ENCODE data around the gene MDM4. TPM values are rescaled to one million over a fixed set of nuclear protein-coding genes. Genes with fewer than 3 reads are reported as not detected.

The MDM4 gene
- total RNA-seq, 4 donors from 2014 or later = 13.2 to 62.8 (median 23.8) TPM

DNA sequence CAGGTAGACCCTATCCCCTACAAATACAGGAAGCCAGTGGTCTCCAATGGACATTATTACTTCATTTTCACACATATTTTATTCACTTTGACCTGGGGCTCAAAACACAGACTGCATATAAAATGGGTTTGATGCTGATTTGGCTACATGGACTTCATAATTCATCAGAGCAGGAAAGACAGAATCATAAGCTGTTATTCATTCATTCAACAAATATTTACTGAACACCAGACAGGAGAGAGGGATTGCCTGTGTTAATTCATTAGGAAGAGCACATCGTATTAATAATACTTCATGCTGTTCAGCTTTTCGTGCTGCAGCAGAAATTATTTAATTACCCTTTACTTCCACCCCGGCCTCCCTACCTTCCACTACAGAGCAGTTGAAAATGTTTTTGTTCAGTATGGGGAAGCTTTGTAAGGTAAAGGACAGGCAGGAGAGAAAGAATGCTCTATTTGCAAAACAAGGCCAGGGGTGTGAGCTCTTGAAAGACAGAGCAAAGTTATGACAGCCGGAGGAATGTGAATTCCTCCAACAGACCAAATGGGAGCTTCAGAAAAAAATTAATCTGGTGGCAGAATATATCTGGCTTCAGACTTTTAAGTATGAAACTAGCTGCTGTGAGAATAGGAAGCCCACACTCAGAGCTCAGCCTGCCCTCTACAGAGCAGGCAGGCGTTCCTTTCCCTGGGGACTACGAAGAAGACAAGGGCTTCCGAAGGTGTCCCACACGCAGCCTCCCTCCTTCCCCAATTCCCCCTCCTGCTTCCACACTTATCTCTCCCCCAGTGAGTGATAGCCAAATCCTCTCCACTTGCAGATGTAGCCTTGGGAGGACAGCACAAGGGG is 58.0 kb downstream of the MDM4 start:
- Histone ChIP-seq H3K27me3 (no peaks in the 10 kb centered on the region), H3K27ac (peak overlapping the region in 1 of 4 donors; percentile 1), H3K9me3 (no peaks in the 10 kb centered on the region), H3K4me3 (no peak overlapping the region), H3K36me3 (peaks cover 0 to 5% (median 0%) of the 10 kb centered on the region in 3 donors), H3K4me1 (peaks cover 0 to 51% (median 11%) of the 10 kb centered on the region in 3 donors)
- intact Hi-C loops (cut with DNase I) = loop anchor here (10.0 kb wide), 1 partner anchor 201 kb away; no protein-coding TSS in a partner anchor
- no peak for DNase-seq
- WGBS, 2 donors = 83 to 91% methylated on average over 8 of the region's 8 CpGs
- TF ChIP-seq POLR2A (IDR thresholded peaks at IDR 0.05) = no peak
- TF ChIP-seq, protein P1, sequence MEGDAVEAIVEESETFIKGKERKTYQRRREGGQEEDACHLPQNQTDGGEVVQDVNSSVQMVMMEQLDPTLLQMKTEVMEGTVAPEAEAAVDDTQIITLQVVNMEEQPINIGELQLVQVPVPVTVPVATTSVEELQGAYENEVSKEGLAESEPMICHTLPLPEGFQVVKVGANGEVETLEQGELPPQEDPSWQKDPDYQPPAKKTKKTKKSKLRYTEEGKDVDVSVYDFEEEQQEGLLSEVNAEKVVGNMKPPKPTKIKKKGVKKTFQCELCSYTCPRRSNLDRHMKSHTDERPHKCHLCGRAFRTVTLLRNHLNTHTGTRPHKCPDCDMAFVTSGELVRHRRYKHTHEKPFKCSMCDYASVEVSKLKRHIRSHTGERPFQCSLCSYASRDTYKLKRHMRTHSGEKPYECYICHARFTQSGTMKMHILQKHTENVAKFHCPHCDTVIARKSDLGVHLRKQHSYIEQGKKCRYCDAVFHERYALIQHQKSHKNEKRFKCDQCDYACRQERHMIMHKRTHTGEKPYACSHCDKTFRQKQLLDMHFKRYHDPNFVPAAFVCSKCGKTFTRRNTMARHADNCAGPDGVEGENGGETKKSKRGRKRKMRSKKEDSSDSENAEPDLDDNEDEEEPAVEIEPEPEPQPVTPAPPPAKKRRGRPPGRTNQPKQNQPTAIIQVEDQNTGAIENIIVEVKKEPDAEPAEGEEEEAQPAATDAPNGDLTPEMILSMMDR (IDR thresholded peaks at IDR 0.05) = no peak

DNA sequence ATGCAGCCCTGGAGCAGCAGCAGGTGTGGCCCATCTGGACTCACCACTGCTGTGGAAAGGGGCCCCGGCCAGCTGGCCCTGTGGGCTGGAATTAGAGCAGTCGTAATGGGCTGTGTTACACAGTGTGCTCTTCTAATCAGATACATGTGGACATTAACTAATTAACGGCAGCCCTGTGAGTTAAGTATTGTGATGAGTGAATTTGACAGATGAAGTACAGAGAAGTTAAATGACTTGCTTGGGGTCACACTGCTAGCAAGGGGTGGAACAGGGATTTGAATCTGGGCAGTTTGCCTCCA is 58.6 kb downstream of the MDM4 start:
- Histone ChIP-seq H3K4me1 (peaks cover 0 to 54% (median 11%) of the 10 kb centered on the region in 3 donors), H3K27ac (no peak overlapping the region), H3K27me3 (no peaks in the 10 kb centered on the region), H3K36me3 (peaks cover 0 to 5% (median 0%) of the 10 kb centered on the region in 3 donors), H3K9me3 (no peaks in the 10 kb centered on the region), H3K4me3 (no peak overlapping the region)
- DNase-seq = no peak
- intact Hi-C loops (cut with DNase I) = loop anchor here (10.0 kb wide), 1 partner anchor 200 kb away; no protein-coding TSS in a partner anchor
- 49 to 84% methylated on average over 2 to 3 of the region's 3 CpGs for WGBS, 2 donors
- TF ChIP-seq, protein P1 (IDR thresholded peaks at IDR 0.05) = no peak
- TF ChIP-seq POLR2A (IDR thresholded peaks at IDR 0.05) = no peak

GRCh38 chr1:204575221-204576190 is 59.3 kb downstream of the MDM4 start:
- H3K27me3 ChIP-seq = no peaks in the 10 kb centered on the region
- WGBS, 2 donors = 82 to 86% methylated on average over 11 of the region's 13 CpGs
- no peak for DNase-seq
- peaks cover 0 to 1% (median 0%) of the 10 kb centered on the region in 3 donors for H3K36me3 ChIP-seq
- no peak overlapping the region for H3K4me3 ChIP-seq
- TF ChIP-seq POLR2A (IDR thresholded peaks at IDR 0.05) = no peak
- TF ChIP-seq, protein P1 (IDR thresholded peaks at IDR 0.05) = no peak
- H3K4me1 ChIP-seq = peaks cover 0 to 58% (median 11%) of the 10 kb centered on the region in 3 donors
- intact Hi-C loops (cut with DNase I) = loop anchor here (10.0 kb wide), 1 partner anchor 199 kb away; no protein-coding TSS in a partner anchor
- no peaks in the 10 kb centered on the region for H3K9me3 ChIP-seq
- no peak overlapping the region for H3K27ac ChIP-seq

GRCh38 chr1:204576422-204576821 is 60.2 kb downstream of the MDM4 start:
- Histone ChIP-seq H3K27ac (no peak overlapping the region), H3K36me3 (no peaks in the 10 kb centered on the region), H3K4me3 (no peak overlapping the region), H3K4me1 (peaks cover 0 to 58% (median 11%) of the 10 kb centered on the region in 3 donors), H3K9me3 (no peaks in the 10 kb centered on the region), H3K27me3 (no peaks in the 10 kb centered on the region)
- DNase-seq = no peak
- intact Hi-C loops (cut with DNase I) = loop anchor here (10.0 kb wide), 1 partner anchor 198 kb away; no protein-coding TSS in a partner anchor
- no peak for TF ChIP-seq POLR2A (IDR thresholded peaks at IDR 0.05)
- WGBS, 2 donors = 80 to 87% methylated on average over 8 of the region's 8 CpGs

- H3K36me3 ChIP-seq = no peaks in the 10 kb centered on the region
- H3K27ac ChIP-seq = peak overlapping the region in 1 of 4 donors; percentile 56
- no peak for TF ChIP-seq POLR2A (IDR thresholded peaks at IDR 0.05)
- TF ChIP-seq, protein P1 (IDR thresholded peaks at IDR 0.05) = no peak
- WGBS, 2 donors = 85 to 92% methylated on average over 5 to 7 of the region's 10 CpGs
- no peak for DNase-seq
- no peak overlapping the region for H3K4me3 ChIP-seq
- H3K4me1 ChIP-seq = peaks cover 0 to 46% (median 6%) of the 10 kb centered on the region in 3 donors
- no peaks in the 10 kb centered on the region for H3K27me3 ChIP-seq
- intact Hi-C loops (cut with DNase I) = loop anchor here (10.0 kb wide), 1 partner anchor 197 kb away; no protein-coding TSS in a partner anchor
- no peaks in the 10 kb centered on the region for H3K9me3 ChIP-seq
These were observed 61.7 kb downstream of the MDM4 start for GRCh38 chr1:204577794-204578478.

Measured in esophagus squamous epithelium (tissue), 5 donors.